ENCODE results near the gene TTC22. TPM values are rescaled to one million over a fixed set of nuclear protein-coding genes. Genes with fewer than 3 reads are reported as not detected.

Gene TTC22
- total RNA-seq, 1 experiment from 2014 or later, result 0.59 TPM

DNA sequence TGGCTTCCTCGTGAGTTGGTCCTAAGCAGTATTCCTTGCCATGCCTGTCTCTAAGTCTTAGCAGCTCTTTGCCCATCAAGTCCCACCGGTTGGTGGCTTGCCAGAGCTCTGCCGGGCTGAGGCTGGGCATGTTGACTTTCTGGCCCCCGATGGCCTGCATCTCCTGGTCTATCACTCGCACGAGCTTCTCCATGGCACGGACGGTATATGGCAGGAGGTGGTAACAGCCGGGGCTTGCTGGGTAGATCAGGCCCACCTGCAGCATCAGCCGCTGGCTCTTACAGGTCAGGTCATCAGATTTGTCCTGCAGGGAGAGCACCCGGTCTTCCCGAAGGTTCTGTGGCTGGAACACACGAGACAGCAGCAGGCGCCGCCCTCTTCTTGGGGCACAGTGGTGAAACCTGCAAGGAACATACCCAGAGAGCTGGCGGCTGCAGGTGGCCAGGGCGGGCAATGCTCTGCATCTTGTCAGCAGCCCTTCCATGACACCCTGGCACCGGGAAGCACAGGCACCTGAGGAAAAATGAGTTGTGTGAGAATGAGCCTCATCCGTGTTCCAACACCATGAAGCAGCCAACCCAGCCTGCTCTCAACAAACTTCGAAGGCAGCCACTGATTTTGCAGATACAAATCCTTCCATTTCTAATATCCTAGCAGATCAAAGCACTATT is 42.3 kb downstream of the TTC22 start:
- Mint-ChIP-seq H3K4me1 (peaks cover 19 to 20% of the 10 kb centered on the region in 2 experiments), H3K36me3 (ENCODE audit: insufficient read depth in 1 of 3, low read depth in 3 of 3) (peaks cover 4 to 32% (median 20%) of the 10 kb centered on the region in 3 experiments; a peak in 4 of 7 replicates), H3K27ac (no peak overlapping the region; a peak in 1 of 7 replicates), H3K9me3 (no peaks in the 10 kb centered on the region), H3K27me3 (ENCODE audit: low read depth) (no peaks in the 10 kb centered on the region), H3K4me3 (no peak overlapping the region)
- Histone ChIP-seq H3K4ac (ENCODE audit: low read depth, low read length) (no peak overlapping the region), H2AK5ac (ENCODE audit: insufficient read length, low read length) (no peak overlapping the region), H3K27me3 (ENCODE audit: insufficient read depth, low read length) (no peaks in the 10 kb centered on the region), H3K79me2 (ENCODE audit: insufficient read depth, low read length) (no peaks in the 10 kb centered on the region), H3K9ac (ENCODE audit: extremely low read depth, insufficient read length, low read length) (no peak overlapping the region), H4K5ac (ENCODE audit: insufficient read length, low read depth, low read length) (no peak overlapping the region), H2BK120ac (ENCODE audit: low read depth, low read length, poor library complexity, severe bottlenecking) (no peak overlapping the region), H2BK15ac (ENCODE audit: low read depth, low read length) (no peak overlapping the region), H4K91ac (ENCODE audit: insufficient read length, low read depth, low read length) (no peak overlapping the region), H4K20me1 (ENCODE audit: control insufficient read depth, insufficient read depth, insufficient read length) (peaks cover 3% of the 10 kb centered on the region), H3K4me2 (ENCODE audit: insufficient read depth, insufficient read length, low read length) (no peak overlapping the region), H4K8ac (replicated peaks; ENCODE audit: insufficient read length, low read depth, low read length) (no peak overlapping the region), H3K14ac (ENCODE audit: insufficient read depth, low read length) (no peak overlapping the region), H3K79me1 (ENCODE audit: insufficient read depth, low read depth, low read length, poor library complexity, severe bottlenecking) (no peaks in the 10 kb centered on the region), H2BK12ac (ENCODE audit: insufficient read length, low read depth, low read length) (no peak overlapping the region), H3T11ph (ENCODE audit: low read length) (no peak overlapping the region), H2BK20ac (ENCODE audit: low read depth, low read length, poor library complexity, severe bottlenecking) (no peak overlapping the region), H2BK5ac (ENCODE audit: insufficient read length, low read length) (no peak overlapping the region), H3K56ac (ENCODE audit: insufficient read length, low read depth, low read length) (no peak overlapping the region), H3K27ac (ENCODE audit: insufficient read length, low read depth, low read length) (no peak overlapping the region), H3K23ac (ENCODE audit: insufficient read length, low read depth, low read length) (no peak overlapping the region), H2AFZ (ENCODE audit: low read length) (no peak overlapping the region), H3K4me1 (ENCODE audit: insufficient read depth, low read length) (no peaks in the 10 kb centered on the region), H3K23me2 (ENCODE audit: insufficient read length, low read depth, low read length, poor library complexity, severe bottlenecking) (peaks cover 3% of the 10 kb centered on the region), H3K18ac (ENCODE audit: insufficient read length, low read depth, low read length) (no peak overlapping the region), H3K9me3 (ENCODE audit: control insufficient read depth, low read depth, low read length) (no peaks in the 10 kb centered on the region)
- DNase-seq, result no peak
- WGBS (ENCODE audit: extremely low coverage, insufficient read length, low lambda C conversion rate), result no CpG with 5 or more reads among the region's 20 CpGs
- no peak for TF ChIP-seq CTCF (conservative IDR thresholded peaks at IDR 0.05)
